HG03457 (cell line): ENCODE data around the gene PLCB4.

Experiments used
- ATAC-seq: cut with Tn5 transposase; IDR thresholded peaks from one replicate; pipeline ENCODE4 v1.9.1; 2021; ENCODE audit warnings: moderate number of reproducible peaks; ENCODE audit not compliant: unreplicated experiment

The PLCB4 gene

GRCh38 chr20:9256393-9256792 is 187.5 kb downstream of the PLCB4 start:
- no peak for ATAC-seq

- no peak for ATAC-seq
These were observed 190.0 kb downstream of the PLCB4 start for GRCh38 chr20:9258901-9259300.

GRCh38 chr20:9260027-9260426 is 191.1 kb downstream of the PLCB4 start:
- no peak for ATAC-seq

- no peak for ATAC-seq
These were observed 192.9 kb downstream of the PLCB4 start for GRCh38 chr20:9261781-9262180.

GRCh38 chr20:9262653-9263194 is 193.8 kb downstream of the PLCB4 start:
- no peak for ATAC-seq

- no peak for ATAC-seq
These were observed 200.5 kb downstream of the PLCB4 start for GRCh38 chr20:9269280-9269971.

- ATAC-seq, result no peak
These were observed 201.9 kb downstream of the PLCB4 start for GRCh38 chr20:9270831-9271230.

- no peak for ATAC-seq
These were observed 208.1 kb downstream of the PLCB4 start for GRCh38 chr20:9276966-9277468.

GRCh38 chr20:9279918-9280401 is 211.1 kb downstream of the PLCB4 start:
- no peak for ATAC-seq

- no peak for ATAC-seq
These were observed 211.8 kb downstream of the PLCB4 start for GRCh38 chr20:9280666-9281065.

- no peak for ATAC-seq
These were observed 212.9 kb downstream of the PLCB4 start for GRCh38 chr20:9281803-9282202.

GRCh38 chr20:9285617-9286016 is 216.7 kb downstream of the PLCB4 start:
- no peak for ATAC-seq

GRCh38 chr20:9286501-9287461 is 217.9 kb downstream of the PLCB4 start:
- ATAC-seq, result no peak

GRCh38 chr20:9287826-9288225 is 218.9 kb downstream of the PLCB4 start:
- ATAC-seq, result no peak

- no peak for ATAC-seq
These were observed 221.4 kb downstream of the PLCB4 start for GRCh38 chr20:9290331-9290730.

- no peak for ATAC-seq
These were observed 224.3 kb downstream of the PLCB4 start for GRCh38 chr20:9293145-9293544.

GRCh38 chr20:9294041-9294440 is 225.2 kb downstream of the PLCB4 start:
- no peak for ATAC-seq

GRCh38 chr20:9298906-9299305 is 230.0 kb downstream of the PLCB4 start:
- no peak for ATAC-seq

- ATAC-seq, result no peak
These were observed 231.2 kb downstream of the PLCB4 start for GRCh38 chr20:9300080-9300479.

- ATAC-seq, result no peak
These were observed 231.6 kb downstream of the PLCB4 start for GRCh38 chr20:9300534-9300933.
